Measurements from ENCODE around the gene CLMP. TPM values are rescaled to one million over a fixed set of nuclear protein-coding genes. Genes with fewer than 3 reads are reported as not detected.
"Not testable (repeated sequence)": the region's sequence is repeated elsewhere in the genome, so short reads cannot be mapped to it uniquely, and the experiment has no call there.

The CLMP gene
- total and polyA plus RNA-seq, 2 donors (not counting 1 experiment from before 2014, with no cell fraction given), result 0.01 TPM; not detected in 1

- H3K36me3 ChIP-seq (replicated peaks in 1 of 2; ENCODE audit: control extremely low read depth in 1 of 2, control insufficient read depth in 1 of 2, extremely low read depth in 1 of 2, insufficient read depth in 2 of 2, low read length in 1 of 2), result no peaks in the 10 kb centered on the region
- no peaks in the 10 kb centered on the region for H3K9me3 ChIP-seq (ENCODE audit: control extremely low read depth in 1 of 3, control insufficient read depth in 2 of 3, insufficient read depth in 1 of 3, low read length in 2 of 3)
- 91% methylated on average over 5 of the region's 6 CpGs for WGBS (ENCODE audit: insufficient coverage)
- no peak overlapping the region for H3K4me3 Mint-ChIP-seq
- H4K20me1 ChIP-seq (ENCODE audit: control insufficient read depth, insufficient read depth, low read length, poor library complexity, severe bottlenecking), result no peaks in the 10 kb centered on the region
- H3K27ac Mint-ChIP-seq, result no peak overlapping the region
- no peaks in the 10 kb centered on the region for H3K27me3 Mint-ChIP-seq
- H3K9ac ChIP-seq (ENCODE audit: low read length), result no peak overlapping the region
- TF ChIP-seq CTCF (IDR thresholded peaks at IDR 0.05) (no peak), EZH2 (IDR thresholded peaks at IDR 0.05; ENCODE audit: borderline replicate concordance, insufficient read depth, low read depth, low read length, poor library complexity, severe bottlenecking) (no peak)
- H3K4me3 ChIP-seq (ENCODE audit: control extremely low read depth in 1 of 5, extremely low read depth in 1 of 5, insufficient read depth in 1 of 5, low read depth in 2 of 5, low read length in 4 of 5), result no peak overlapping the region
- ATAC-seq (ENCODE audit: low read depth) (no peak), DNase-seq (no peak)
- CTCF ChIA-PET, result interaction anchor here (1.3 to 2.1 kb wide), 3 partner anchors 12 to 19 kb away, joined by 3 to 8 read pairs (median 3); no protein-coding TSS in a partner anchor
- H2AFZ ChIP-seq (ENCODE audit: insufficient read depth, low read depth, low read length, poor library complexity, severe bottlenecking), result no peak overlapping the region
- H3K79me2 ChIP-seq (ENCODE audit: control insufficient read depth, insufficient read depth, low read length), result no peaks in the 10 kb centered on the region
- POLR2A ChIA-PET, result no interaction called here
- H3K4me2 ChIP-seq (replicated peaks; ENCODE audit: low read depth, low read length, poor library complexity, severe bottlenecking), result no peak overlapping the region
- no peaks in the 10 kb centered on the region for H3K9me3 Mint-ChIP-seq (ENCODE audit: insufficient read depth)
- intact Hi-C loops (cut with micrococcal nuclease), result no loop called here
- no peak overlapping the region for H3K27ac ChIP-seq (ENCODE audit: low read length in 2 of 2)
- no peaks in the 10 kb centered on the region for H3K4me1 Mint-ChIP-seq
- H3K4me1 ChIP-seq (ENCODE audit: control insufficient read depth in 2 of 2, insufficient read depth in 2 of 2, low read length in 2 of 2), result no peaks in the 10 kb centered on the region
- H3K27me3 ChIP-seq (replicated peaks in 1 of 4; ENCODE audit: control extremely low read depth in 1 of 4, control insufficient read depth in 3 of 4, insufficient read depth in 4 of 4, low read length in 3 of 4), result no peaks in the 10 kb centered on the region
Observed at GRCh38 chr11:123091506-123091905, 103.5 kb downstream of the CLMP start.

DNA sequence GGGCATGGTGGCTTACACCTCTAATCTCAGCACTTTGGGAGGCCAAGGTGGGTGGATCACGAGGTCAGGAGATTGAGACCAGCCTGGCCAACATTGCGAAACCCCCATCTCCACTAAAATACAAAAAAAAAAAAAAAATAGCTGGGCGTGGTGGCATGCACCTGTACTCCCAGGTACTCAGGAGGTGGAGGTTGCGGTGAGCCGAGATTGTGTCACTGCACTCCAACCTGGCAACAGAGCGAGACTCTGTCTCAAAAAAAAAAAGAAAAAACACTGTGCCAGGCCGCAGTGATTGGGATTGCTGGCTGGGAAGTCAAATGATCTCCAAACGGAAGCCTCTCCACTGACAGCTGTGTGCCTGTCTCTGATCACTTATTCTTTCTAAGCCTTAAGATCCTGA, 104.9 kb downstream of the CLMP start:
- H3K79me2 ChIP-seq (ENCODE audit: control insufficient read depth, insufficient read depth, low read length); H3K36me3 ChIP-seq (replicated peaks in 1 of 2; ENCODE audit: control extremely low read depth in 1 of 2, control insufficient read depth in 1 of 2, extremely low read depth in 1 of 2, insufficient read depth in 2 of 2, low read length in 1 of 2); H3K4me2 ChIP-seq (replicated peaks; ENCODE audit: low read depth, low read length, poor library complexity, severe bottlenecking); H3K9me3 ChIP-seq (ENCODE audit: control extremely low read depth in 1 of 3, control insufficient read depth in 2 of 3, insufficient read depth in 1 of 3, low read length in 2 of 3); H3K9me3 Mint-ChIP-seq (ENCODE audit: insufficient read depth); H3K27me3 ChIP-seq (replicated peaks in 1 of 4; ENCODE audit: control extremely low read depth in 1 of 4, control insufficient read depth in 3 of 4, insufficient read depth in 4 of 4, low read length in 3 of 4); ATAC-seq (ENCODE audit: low read depth); H2AFZ ChIP-seq (ENCODE audit: insufficient read depth, low read depth, low read length, poor library complexity, severe bottlenecking); H3K27ac Mint-ChIP-seq; H3K4me1 Mint-ChIP-seq; H3K4me3 ChIP-seq (ENCODE audit: control extremely low read depth in 1 of 5, extremely low read depth in 1 of 5, insufficient read depth in 1 of 5, low read depth in 2 of 5, low read length in 4 of 5); H3K4me1 ChIP-seq (ENCODE audit: control insufficient read depth in 2 of 2, insufficient read depth in 2 of 2, low read length in 2 of 2); H3K4me3 Mint-ChIP-seq; intact Hi-C loops (cut with micrococcal nuclease); H4K20me1 ChIP-seq (ENCODE audit: control insufficient read depth, insufficient read depth, low read length, poor library complexity, severe bottlenecking); POLR2A ChIA-PET; DNase-seq; H3K9ac ChIP-seq (ENCODE audit: low read length); H3K27me3 Mint-ChIP-seq; H3K27ac ChIP-seq (ENCODE audit: low read length in 2 of 2): not testable (repeated sequence)
- 100% methylated on average over 1 of the region's 8 CpGs for WGBS (ENCODE audit: insufficient coverage)
- CTCF ChIA-PET, result interaction anchor here (2.1 kb wide), 1 partner anchor 13 kb away, joined by 8 read pairs; no protein-coding TSS in a partner anchor

DNA sequence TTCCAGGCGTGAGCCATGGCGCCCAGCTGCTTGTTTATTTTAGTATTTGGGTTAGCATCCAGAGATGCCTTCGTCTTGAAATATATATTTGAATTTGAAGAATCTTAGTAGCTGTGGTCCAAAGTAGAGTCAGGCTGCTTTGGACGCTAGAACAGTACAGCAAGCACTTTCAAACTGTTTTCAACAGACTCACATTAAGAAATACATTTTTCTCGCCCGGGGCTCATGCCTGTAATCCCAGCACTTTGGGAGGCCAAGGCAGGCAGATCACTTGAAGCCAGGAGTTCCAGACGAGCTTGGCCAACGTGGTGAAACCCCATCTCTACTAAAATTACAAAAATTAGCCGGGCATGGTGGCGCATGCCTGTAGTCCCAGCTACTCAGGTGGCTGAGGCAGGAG, 106.2 kb downstream of the CLMP start:
- H3K27ac Mint-ChIP-seq; H3K4me2 ChIP-seq (replicated peaks; ENCODE audit: low read depth, low read length, poor library complexity, severe bottlenecking); H3K9ac ChIP-seq (ENCODE audit: low read length); H3K4me1 Mint-ChIP-seq; H3K4me3 Mint-ChIP-seq; H3K36me3 ChIP-seq (replicated peaks in 1 of 2; ENCODE audit: control extremely low read depth in 1 of 2, control insufficient read depth in 1 of 2, extremely low read depth in 1 of 2, insufficient read depth in 2 of 2, low read length in 1 of 2); H3K27me3 Mint-ChIP-seq; DNase-seq; H4K20me1 ChIP-seq (ENCODE audit: control insufficient read depth, insufficient read depth, low read length, poor library complexity, severe bottlenecking); intact Hi-C loops (cut with micrococcal nuclease); H3K27me3 ChIP-seq (replicated peaks in 1 of 4; ENCODE audit: control extremely low read depth in 1 of 4, control insufficient read depth in 3 of 4, insufficient read depth in 4 of 4, low read length in 3 of 4); H3K9me3 Mint-ChIP-seq (ENCODE audit: insufficient read depth); H3K4me1 ChIP-seq (ENCODE audit: control insufficient read depth in 2 of 2, insufficient read depth in 2 of 2, low read length in 2 of 2); H3K27ac ChIP-seq (ENCODE audit: low read length in 2 of 2); H3K9me3 ChIP-seq (ENCODE audit: control extremely low read depth in 1 of 3, control insufficient read depth in 2 of 3, insufficient read depth in 1 of 3, low read length in 2 of 3); CTCF ChIA-PET; H3K4me3 ChIP-seq (ENCODE audit: control extremely low read depth in 1 of 5, extremely low read depth in 1 of 5, insufficient read depth in 1 of 5, low read depth in 2 of 5, low read length in 4 of 5); H3K79me2 ChIP-seq (ENCODE audit: control insufficient read depth, insufficient read depth, low read length); ATAC-seq (ENCODE audit: low read depth); H2AFZ ChIP-seq (ENCODE audit: insufficient read depth, low read depth, low read length, poor library complexity, severe bottlenecking): not testable (repeated sequence)
- 94% methylated on average over 7 of the region's 10 CpGs for WGBS (ENCODE audit: insufficient coverage)
- POLR2A ChIA-PET, result interaction anchor here (0.7 kb wide), 1 partner anchor 28 kb away, joined by 5 read pairs; no protein-coding TSS in a partner anchor

All from B cell (primary cell).